ENCODE data around the gene MCU. TPM values are rescaled to one million over a fixed set of nuclear protein-coding genes. Genes with fewer than 3 reads are reported as not detected.

MCU gene
- polyA plus RNA-seq, 1 donor from 2014 or later: 22.9 TPM

- Histone ChIP-seq H3K36me3 (ENCODE audit: insufficient read depth, low read length) (no peaks in the 10 kb centered on the region), H3K4me2 (ENCODE audit: low read length) (no peak overlapping the region), H2AFZ (ENCODE audit: low read depth, low read length) (no peak overlapping the region), H3K79me2 (replicated peaks; ENCODE audit: insufficient read depth, low read length) (no peaks in the 10 kb centered on the region), H3K9me3 (ENCODE audit: low read length) (no peaks in the 10 kb centered on the region), H3K27ac (ENCODE audit: low read length) (no peak overlapping the region), H3K4me3 (ENCODE audit: low read length) (no peak overlapping the region), H3K9ac (ENCODE audit: low read length) (no peak overlapping the region), H3F3A (ENCODE audit: insufficient read depth, low read length, poor library complexity, severe bottlenecking) (no peaks in the 10 kb centered on the region), H4K20me1 (ENCODE audit: insufficient read depth) (no peaks in the 10 kb centered on the region), H3K27me3 (ENCODE audit: insufficient read depth, low read depth, low read length) (no peaks in the 10 kb centered on the region), H3K9me2 (ENCODE audit: insufficient read depth, low read length) (no peaks in the 10 kb centered on the region)
- no peak for TF ChIP-seq RAD21 (conservative IDR thresholded peaks at IDR 0.05)
- no peak for TF ChIP-seq TAF1 (IDR thresholded peaks at IDR 0.05; ENCODE audit: low read depth)
- TF ChIP-seq POLR2AphosphoS5 (IDR thresholded peaks at IDR 0.05): no peak
- TF ChIP-seq EP300 (conservative IDR thresholded peaks at IDR 0.05; ENCODE audit: poor library complexity, severe bottlenecking): no peak
Measured at GRCh38 chr10:72746426-72747363, 54.8 kb downstream of the MCU start.

GRCh38 chr10:72747521-72747920, 55.6 kb downstream of the MCU start:
- Histone ChIP-seq H3K4me2 (ENCODE audit: low read length) (no peak overlapping the region), H4K20me1 (ENCODE audit: insufficient read depth) (no peaks in the 10 kb centered on the region), H3K9ac (ENCODE audit: low read length) (no peak overlapping the region), H3K4me3 (ENCODE audit: low read length) (no peak overlapping the region), H3K9me2 (ENCODE audit: insufficient read depth, low read length) (no peaks in the 10 kb centered on the region), H3K79me2 (replicated peaks; ENCODE audit: insufficient read depth, low read length) (no peaks in the 10 kb centered on the region), H3K27ac (ENCODE audit: low read length) (no peak overlapping the region), H3K27me3 (ENCODE audit: insufficient read depth, low read depth, low read length) (no peaks in the 10 kb centered on the region), H3K9me3 (ENCODE audit: low read length) (no peaks in the 10 kb centered on the region), H3K36me3 (ENCODE audit: insufficient read depth, low read length) (no peaks in the 10 kb centered on the region), H2AFZ (ENCODE audit: low read depth, low read length) (no peak overlapping the region), H3F3A (ENCODE audit: insufficient read depth, low read length, poor library complexity, severe bottlenecking) (no peaks in the 10 kb centered on the region)
- TF ChIP-seq MXI1 (conservative IDR thresholded peaks at IDR 0.05; ENCODE audit: poor library complexity, severe bottlenecking): no peak
- no peak for TF ChIP-seq EZH2 (IDR thresholded peaks at IDR 0.05; ENCODE audit: borderline replicate concordance, insufficient read depth, low read length, poor library complexity, severe bottlenecking)
- TF ChIP-seq POLR2AphosphoS5 (IDR thresholded peaks at IDR 0.05): no peak
- no peak for TF ChIP-seq CTCF (IDR thresholded peaks at IDR 0.05; ENCODE audit: poor library complexity, severe bottlenecking)
- no peak for TF ChIP-seq EP300 (conservative IDR thresholded peaks at IDR 0.05; ENCODE audit: poor library complexity, severe bottlenecking)

- H2AFZ ChIP-seq (ENCODE audit: low read depth, low read length): no peak overlapping the region
- H3K4me2 ChIP-seq (ENCODE audit: low read length): no peak overlapping the region
- H4K20me1 ChIP-seq (ENCODE audit: insufficient read depth): no peaks in the 10 kb centered on the region
- H3K9me2 ChIP-seq (ENCODE audit: insufficient read depth, low read length): no peaks in the 10 kb centered on the region
- H3K4me3 ChIP-seq (ENCODE audit: low read length): no peak overlapping the region
- H3K27me3 ChIP-seq (ENCODE audit: insufficient read depth, low read depth, low read length): no peaks in the 10 kb centered on the region
- H3K9ac ChIP-seq (ENCODE audit: low read length): no peak overlapping the region
- H3K79me2 ChIP-seq (replicated peaks; ENCODE audit: insufficient read depth, low read length): no peaks in the 10 kb centered on the region
- H3F3A ChIP-seq (ENCODE audit: insufficient read depth, low read length, poor library complexity, severe bottlenecking): no peaks in the 10 kb centered on the region
- H3K9me3 ChIP-seq (ENCODE audit: low read length): no peaks in the 10 kb centered on the region
- no peaks in the 10 kb centered on the region for H3K36me3 ChIP-seq (ENCODE audit: insufficient read depth, low read length)
- no peak overlapping the region for H3K27ac ChIP-seq (ENCODE audit: low read length)
- no peak for TF ChIP-seq TAF1 (IDR thresholded peaks at IDR 0.05; ENCODE audit: low read depth)
- no peak for TF ChIP-seq SMC3 (conservative IDR thresholded peaks at IDR 0.05; ENCODE audit: poor library complexity)
- TF ChIP-seq RAD21 (conservative IDR thresholded peaks at IDR 0.05): no peak
- no peak for TF ChIP-seq CTCF (IDR thresholded peaks at IDR 0.05; ENCODE audit: poor library complexity, severe bottlenecking)
- TF ChIP-seq REST (IDR thresholded peaks at IDR 0.05; ENCODE audit: borderline replicate concordance): no peak
- no peak for TF ChIP-seq MXI1 (conservative IDR thresholded peaks at IDR 0.05; ENCODE audit: poor library complexity, severe bottlenecking)
- TF ChIP-seq EZH2 (IDR thresholded peaks at IDR 0.05; ENCODE audit: borderline replicate concordance, insufficient read depth, low read length, poor library complexity, severe bottlenecking): no peak
- no peak for TF ChIP-seq EP300 (conservative IDR thresholded peaks at IDR 0.05; ENCODE audit: poor library complexity, severe bottlenecking)
Measured at GRCh38 chr10:72753760-72754231, 61.9 kb downstream of the MCU start.

All from neural cell (in vitro differentiated cells).